SU-DHL-6 (cell line): Measurements from ENCODE around the gene EIF2S3B.

Source experiments
- H2AFZ ChIP-seq: fragments of 200-600 bp; sonication (generic); 2 replicates; pipeline ENCODE4 v1.6.1; 2014; ENCODE audit warnings: low read depth, mild to moderate bottlenecking, moderate library complexity, mixed read lengths, antibody characterized with exemption, low read length; ENCODE audit not compliant: severe bottlenecking
- H3F3A ChIP-seq: fragments of 200-600 bp; shearing (Covaris generic); 2 replicates; pipeline ENCODE4 v1.6.0; 2016; ENCODE audit warnings: antibody characterized with exemption, mild to moderate bottlenecking; ENCODE audit not compliant: insufficient read depth
- H3K27ac ChIP-seq: fragments of 200-600 bp; sonication (generic); 2 replicates; pipeline ENCODE4 v1.5.1; 2016; ENCODE audit warnings: low read depth, mild to moderate bottlenecking, low read length, moderate library complexity, mixed read lengths
- H3K27me3 ChIP-seq: fragments of 200-600 bp; sonication (generic), shearing (Covaris generic); 2 replicates; pipeline ENCODE4 v1.6.0; 2014; ENCODE audit warnings: mild to moderate bottlenecking, low read length
- H3K36me3 ChIP-seq: fragments of 200-600 bp; sonication (generic); 2 replicates; pipeline ENCODE4 v1.6.1; 2014; ENCODE audit warnings: mild to moderate bottlenecking, low read length, mixed read lengths
- H3K4me2 ChIP-seq: fragments of 300-600, 200-600 bp; shearing (Covaris generic), sonication (generic); 2 replicates; pipeline ENCODE4 v1.6.0; 2014; ENCODE audit warnings: low read length, low read depth, mild to moderate bottlenecking; ENCODE audit not compliant: poor library complexity, severe bottlenecking
- H3K4me3 ChIP-seq: fragments of 200-600 bp; sonication (generic); 2 replicates; pipeline ENCODE4 v1.5.1; 2014; ENCODE audit warnings: antibody characterized with exemption, low read length, mild to moderate bottlenecking, mixed read lengths; ENCODE audit not compliant: insufficient read depth, poor library complexity, severe bottlenecking
- H3K79me2 ChIP-seq: fragments of 200-600 bp; sonication (generic); 2 replicates; pipeline ENCODE4 v1.6.1; 2014; ENCODE audit warnings: mild to moderate bottlenecking, low read length, moderate library complexity; ENCODE audit not compliant: insufficient read depth
- H3K9ac ChIP-seq: fragments of 200-600 bp; sonication (generic); 2 replicates; pipeline ENCODE4 v1.7.0; 2014; ENCODE audit warnings: mild to moderate bottlenecking, low read length
- H3K9me2 ChIP-seq: fragments of 200-600 bp; sonication (generic); replicated peaks from 2 replicates; pipeline ENCODE4 v1.6.1; 2014; ENCODE audit warnings: low read length; ENCODE audit not compliant: insufficient read depth
- H3K9me3 ChIP-seq: fragments of 200-600 bp; sonication (generic); 2 replicates; pipeline ENCODE4 v1.6.1; 2014; ENCODE audit warnings: low read length, mixed read lengths; ENCODE audit not compliant: insufficient read depth
- H4K20me1 ChIP-seq: fragments of 200-600 bp; sonication (generic); 2 replicates; pipeline ENCODE4 v1.6.1; 2014; ENCODE audit warnings: low read depth, mild to moderate bottlenecking, antibody characterized with exemption, low read length, moderate library complexity, mixed read lengths
- CTCF ChIP-seq: fragments of 200-600 bp; sonication (generic); IDR thresholded peaks from one replicate; pipeline ENCODE4 v1.5.1; 2017; ENCODE audit warnings: antibody characterized with exemption, mild to moderate bottlenecking, low read length, moderate library complexity; ENCODE audit not compliant: insufficient read depth, poor library complexity, severe bottlenecking
- EZH2phosphoT487 ChIP-seq: fragments of 200-600 bp; sonication (generic), shearing (Covaris generic); conservative IDR thresholded peaks from 2 replicates; pipeline ENCODE4 v1.6.1; 2018; ENCODE audit warnings: mild to moderate bottlenecking, antibody characterized with exemption, low read length, moderate library complexity, mixed read lengths

Gene EIF2S3B

GRCh38 chr12:10491766-10492165 lies 13.9 kb upstream of the EIF2S3B start:
- Histone ChIP-seq H3K9me2 (no peaks in the 10 kb centered on the region), H3K4me2 (no peak overlapping the region), H3K36me3 (no peaks in the 10 kb centered on the region), H3K9me3 (no peaks in the 10 kb centered on the region), H4K20me1 (no peaks in the 10 kb centered on the region), H2AFZ (no peak overlapping the region), H3K4me3 (no peak overlapping the region), H3F3A (no peaks in the 10 kb centered on the region), H3K27me3 (no peaks in the 10 kb centered on the region), H3K9ac (no peak overlapping the region), H3K79me2 (no peaks in the 10 kb centered on the region), H3K27ac (no peak overlapping the region)
- TF ChIP-seq CTCF (no peak), EZH2phosphoT487 (no peak)

GRCh38 chr12:10497602-10498001 lies 8.1 kb upstream of the EIF2S3B start:
- Histone ChIP-seq H3F3A (no peaks in the 10 kb centered on the region), H2AFZ (no peak overlapping the region), H4K20me1 (no peaks in the 10 kb centered on the region), H3K9me2 (no peaks in the 10 kb centered on the region), H3K27me3 (no peaks in the 10 kb centered on the region), H3K9me3 (no peaks in the 10 kb centered on the region), H3K79me2 (no peaks in the 10 kb centered on the region), H3K9ac (no peak overlapping the region), H3K36me3 (no peaks in the 10 kb centered on the region), H3K4me2 (no peak overlapping the region), H3K27ac (no peak overlapping the region), H3K4me3 (no peak overlapping the region)
- TF ChIP-seq EZH2phosphoT487, result no peak
- no peak for TF ChIP-seq CTCF

- H3K9me2 ChIP-seq, result no peaks in the 10 kb centered on the region
- H3F3A ChIP-seq, result no peaks in the 10 kb centered on the region
- H3K79me2 ChIP-seq, result no peaks in the 10 kb centered on the region
- H3K9me3 ChIP-seq, result no peaks in the 10 kb centered on the region
- H3K27ac ChIP-seq, result no peak overlapping the region
- TF ChIP-seq CTCF, result no peak
- TF ChIP-seq EZH2phosphoT487, result no peak
- H3K27me3 ChIP-seq, result no peaks in the 10 kb centered on the region
- no peaks in the 10 kb centered on the region for H3K36me3 ChIP-seq
- no peak overlapping the region for H3K4me3 ChIP-seq
- H3K4me2 ChIP-seq, result no peak overlapping the region
- no peak overlapping the region for H3K9ac ChIP-seq
- H4K20me1 ChIP-seq, result no peaks in the 10 kb centered on the region
- no peak overlapping the region for H2AFZ ChIP-seq
Measured at GRCh38 chr12:10498042-10498441, 7.6 kb upstream of the EIF2S3B start.
